Epithelial cell of proximal tubule (primary cell): ENCODE data around the gene MYO18A. TPM values are rescaled to one million over a fixed set of nuclear protein-coding genes. Genes with fewer than 3 reads are reported as not detected.

Source experiments
- DNase-seq: peaks from one replicate; pipeline ENCODE4 v3.0.0-alpha.2; 2011; ENCODE audit warnings: low read depth
- H3K4me3 ChIP-seq: 2 replicates; pipeline ENCODE4 v1.5.1; 2011; ENCODE audit warnings: low read depth, mild to moderate bottlenecking, low read length
- total RNA-seq: library from RNA; depleted of rRNA; stranded (reverse); fragments of >200 nt; gene quantifications from 2 replicates; pipeline ENCODE4 v1.2.3, GENCODE V29; 2015
- TF ChIP-seq, protein P1 (sequence below): conservative IDR thresholded peaks from 2 replicates; pipeline ENCODE4 v1.5.1; 2012; ENCODE audit warnings: low read depth, mild to moderate bottlenecking, low read length

MYO18A gene
- total RNA-seq, 1 donor from 2014 or later: 34.2 TPM

DNA sequence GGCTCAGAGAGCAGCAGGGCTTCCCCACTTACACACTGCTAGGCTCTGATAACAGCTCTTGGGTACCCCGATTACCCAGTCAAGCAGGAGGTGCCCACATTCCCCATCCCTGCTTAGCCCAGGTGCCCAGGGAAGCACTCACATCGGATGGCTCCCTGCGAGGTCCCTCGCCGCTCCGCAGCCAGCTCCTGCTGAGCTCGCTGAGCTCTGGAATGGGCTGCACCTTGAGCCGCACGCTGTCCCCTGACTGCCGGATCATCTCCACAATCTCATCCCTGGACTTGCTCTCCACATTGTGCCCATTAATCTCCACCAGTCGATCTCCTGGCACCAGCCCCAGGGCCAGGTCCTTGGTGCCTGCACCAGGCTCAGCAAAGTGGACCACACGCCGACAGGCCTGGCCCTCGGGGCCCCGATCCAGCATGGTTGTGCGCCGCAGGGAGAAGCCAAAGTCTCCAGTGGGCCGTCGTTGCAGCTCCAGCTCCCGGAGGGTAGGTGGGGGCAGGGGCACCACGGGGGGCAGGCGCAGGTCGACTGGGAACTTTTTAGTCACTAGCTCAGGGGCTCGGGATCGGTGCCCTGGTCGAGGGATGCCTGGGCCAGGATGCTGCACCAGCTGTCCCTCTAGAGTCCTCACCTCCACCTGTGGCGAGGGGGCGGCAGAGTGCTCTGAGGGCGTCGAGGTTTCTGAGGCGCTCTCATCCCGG is 14.2 kb downstream of the MYO18A start:
- no peak for DNase-seq
- H3K4me3 ChIP-seq: no peak overlapping the region
- TF ChIP-seq, protein P1, sequence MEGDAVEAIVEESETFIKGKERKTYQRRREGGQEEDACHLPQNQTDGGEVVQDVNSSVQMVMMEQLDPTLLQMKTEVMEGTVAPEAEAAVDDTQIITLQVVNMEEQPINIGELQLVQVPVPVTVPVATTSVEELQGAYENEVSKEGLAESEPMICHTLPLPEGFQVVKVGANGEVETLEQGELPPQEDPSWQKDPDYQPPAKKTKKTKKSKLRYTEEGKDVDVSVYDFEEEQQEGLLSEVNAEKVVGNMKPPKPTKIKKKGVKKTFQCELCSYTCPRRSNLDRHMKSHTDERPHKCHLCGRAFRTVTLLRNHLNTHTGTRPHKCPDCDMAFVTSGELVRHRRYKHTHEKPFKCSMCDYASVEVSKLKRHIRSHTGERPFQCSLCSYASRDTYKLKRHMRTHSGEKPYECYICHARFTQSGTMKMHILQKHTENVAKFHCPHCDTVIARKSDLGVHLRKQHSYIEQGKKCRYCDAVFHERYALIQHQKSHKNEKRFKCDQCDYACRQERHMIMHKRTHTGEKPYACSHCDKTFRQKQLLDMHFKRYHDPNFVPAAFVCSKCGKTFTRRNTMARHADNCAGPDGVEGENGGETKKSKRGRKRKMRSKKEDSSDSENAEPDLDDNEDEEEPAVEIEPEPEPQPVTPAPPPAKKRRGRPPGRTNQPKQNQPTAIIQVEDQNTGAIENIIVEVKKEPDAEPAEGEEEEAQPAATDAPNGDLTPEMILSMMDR: no peak

DNA sequence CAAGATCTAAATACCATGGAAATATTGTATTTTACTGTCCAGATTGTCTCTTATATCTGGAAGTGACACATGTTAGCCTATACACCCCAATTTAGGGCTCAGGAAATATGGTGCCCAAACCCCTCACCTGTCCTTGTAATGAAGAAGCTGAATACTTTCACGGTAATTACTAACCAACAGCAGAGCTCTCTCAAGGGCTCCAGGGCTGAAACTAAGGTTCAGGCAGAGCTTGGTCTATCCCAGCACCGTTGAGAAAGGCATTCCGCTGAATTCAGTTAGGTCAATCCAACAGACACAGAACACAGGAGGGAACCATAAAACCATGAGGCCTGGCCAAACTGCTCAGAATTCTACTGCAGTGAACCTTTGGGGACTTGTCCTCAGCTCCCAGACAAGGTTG is 14.9 kb downstream of the MYO18A start:
- TF ChIP-seq, protein P1: no peak
- no peak overlapping the region for H3K4me3 ChIP-seq
- DNase-seq: no peak

DNA sequence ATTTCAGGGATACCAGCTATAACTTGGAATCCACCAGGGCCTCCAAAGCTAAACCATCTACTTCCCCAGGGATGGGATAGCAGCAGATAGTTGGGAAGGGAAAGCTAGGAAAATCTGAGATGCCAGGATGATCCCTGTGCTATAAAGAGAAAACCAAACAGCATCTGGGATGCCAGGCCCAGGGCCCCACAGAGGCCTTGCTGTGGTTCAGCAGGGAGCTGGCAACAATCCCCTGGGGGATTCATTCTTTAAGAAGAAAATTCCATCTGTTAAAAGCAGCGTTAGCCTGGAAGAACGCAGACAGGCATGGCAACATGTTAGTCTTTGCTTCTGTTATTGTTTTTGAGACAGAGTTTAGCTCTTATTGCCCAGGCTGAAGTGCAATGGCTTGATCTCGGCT is 16.6 kb downstream of the MYO18A start:
- H3K4me3 ChIP-seq: no peak overlapping the region
- DNase-seq: no peak
- TF ChIP-seq, protein P1: no peak

DNA sequence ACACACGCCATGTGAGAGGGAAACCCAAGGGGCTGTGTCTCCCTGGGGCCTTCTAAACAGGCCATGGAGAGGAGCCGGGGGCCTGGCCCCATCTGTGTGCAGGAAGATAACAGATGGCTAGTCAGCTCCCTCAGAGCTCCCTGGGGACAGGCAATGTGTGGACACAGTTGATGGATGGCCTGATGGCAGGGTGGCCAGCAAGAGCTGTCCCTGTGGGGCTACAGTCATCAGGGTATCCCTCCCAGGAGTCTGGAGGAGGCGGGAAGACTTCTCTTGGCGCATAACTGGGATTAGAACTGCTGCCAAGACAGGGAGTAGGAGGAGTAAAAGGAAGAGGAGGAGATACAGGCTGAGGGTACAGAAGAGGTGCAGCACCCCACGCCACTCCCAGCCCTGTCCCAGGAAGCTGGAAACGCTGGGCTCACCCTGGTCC is 17.3 kb downstream of the MYO18A start:
- no peak overlapping the region for H3K4me3 ChIP-seq
- DNase-seq: no peak
- TF ChIP-seq, protein P1: no peak

DNA sequence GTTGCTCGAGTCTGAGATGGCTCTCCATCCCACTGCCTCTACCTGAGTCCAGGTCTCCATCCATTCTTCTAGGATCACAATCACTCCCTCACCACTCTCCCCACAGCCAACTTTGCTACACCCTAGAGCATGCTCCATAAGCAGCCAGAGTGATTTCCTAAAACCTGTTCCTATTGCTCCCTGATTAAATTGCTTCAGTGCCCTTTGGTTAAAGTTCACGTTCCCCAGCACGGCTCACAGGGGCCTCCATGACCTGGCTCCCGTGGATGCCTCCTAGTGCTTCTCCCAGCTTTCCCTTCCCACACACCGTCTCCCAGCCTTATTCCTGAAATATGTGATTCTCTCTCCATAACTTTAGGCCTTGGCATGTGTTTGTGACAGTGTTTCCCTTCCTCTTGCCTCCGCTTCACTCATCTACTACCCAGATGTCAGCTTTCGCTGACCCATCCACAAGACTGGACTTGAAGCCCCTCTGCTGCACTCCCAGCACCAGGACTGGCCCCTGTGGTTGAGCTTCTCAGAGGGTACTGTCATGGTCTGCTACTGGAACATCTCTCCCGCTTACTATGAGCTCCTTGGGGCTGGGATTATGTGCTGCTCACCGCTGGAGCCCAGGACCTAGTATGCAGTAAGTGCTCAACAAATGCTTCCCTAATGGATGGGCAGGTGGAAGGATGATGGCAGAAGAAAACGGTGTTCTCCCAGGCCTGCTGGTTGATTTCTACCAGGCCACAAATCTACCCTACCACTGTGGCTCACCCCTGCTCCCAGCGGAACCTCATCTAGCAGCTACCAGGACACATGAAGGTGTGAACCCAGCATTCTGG is 17.9 kb downstream of the MYO18A start:
- H3K4me3 ChIP-seq: no peak overlapping the region
- TF ChIP-seq, protein P1: no peak
- no peak for DNase-seq

DNA sequence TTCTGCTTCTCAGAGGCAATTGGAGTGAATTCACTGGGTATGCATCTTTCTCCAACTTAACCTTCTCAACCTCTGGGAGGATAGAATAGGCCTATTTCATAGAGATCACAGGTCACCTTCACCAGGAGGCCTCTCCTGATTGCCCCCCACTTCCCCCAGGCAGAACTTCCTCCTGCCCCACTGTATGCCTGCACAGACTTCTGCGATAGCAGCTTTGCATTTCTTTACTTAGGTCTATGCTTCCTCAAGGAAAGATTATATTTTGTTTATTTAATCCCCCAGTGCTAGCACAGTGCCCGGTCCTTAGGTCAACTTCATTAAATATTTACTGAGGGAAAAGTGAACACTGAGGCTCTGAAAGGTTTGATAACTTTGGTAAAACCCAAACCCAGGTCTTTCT is 19.9 kb downstream of the MYO18A start:
- no peak for DNase-seq
- TF ChIP-seq, protein P1: no peak
- H3K4me3 ChIP-seq: no peak overlapping the region
